CD4-positive, alpha-beta T cell treated with Interferon alpha-2 for 1 hour (primary cell): ENCODE measurements around the gene HEATR5A.
"Not testable (repeated sequence)": the region's sequence is repeated elsewhere in the genome, so short reads cannot be mapped to it uniquely, and the experiment has no call there.

ENCODE experiments used
- DNase-seq, 2 donors: peaks; one replicate each; pipeline ENCODE4 v3.0.0-alpha.2; 2020 to 2022

HEATR5A gene

DNA sequence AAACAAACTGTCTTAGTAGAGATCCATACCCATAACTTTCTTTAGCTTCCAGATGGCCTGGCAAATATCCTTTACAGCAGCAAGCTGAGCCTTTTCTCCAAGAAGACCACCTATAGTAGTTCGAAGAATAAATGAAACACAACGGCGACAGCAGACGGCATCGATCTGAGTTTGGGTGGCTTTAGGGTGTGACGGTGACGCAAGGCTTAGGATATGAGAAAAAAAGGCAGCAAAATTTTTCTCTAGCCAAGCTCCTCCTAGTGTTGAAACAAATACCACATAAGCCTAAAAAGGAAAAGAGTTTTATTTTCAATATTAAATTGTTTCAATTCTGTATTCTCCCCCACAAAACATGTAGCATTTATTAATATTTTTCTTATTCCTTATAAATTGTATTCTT lies 33.3 kb downstream of the HEATR5A start:
- no peak for DNase-seq

DNA sequence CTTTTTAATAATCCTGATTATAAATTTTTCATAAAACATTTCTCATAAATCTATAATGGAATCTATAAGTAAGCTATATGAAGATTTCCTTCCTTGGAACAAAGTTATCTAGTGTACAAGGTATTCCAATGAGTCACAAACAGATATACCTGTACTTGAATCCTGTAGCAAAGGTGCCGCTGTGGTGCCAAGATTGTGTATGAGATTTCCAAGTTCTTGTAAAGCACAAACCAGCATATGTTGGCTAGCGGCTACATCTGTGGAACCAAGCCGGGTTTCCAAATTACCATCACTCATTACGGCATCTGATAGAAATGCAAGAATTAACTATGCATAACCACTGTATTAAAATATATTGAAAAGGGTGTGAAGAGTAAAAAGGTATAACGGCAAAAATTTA lies 34.1 kb downstream of the HEATR5A start:
- no peak for DNase-seq

DNA sequence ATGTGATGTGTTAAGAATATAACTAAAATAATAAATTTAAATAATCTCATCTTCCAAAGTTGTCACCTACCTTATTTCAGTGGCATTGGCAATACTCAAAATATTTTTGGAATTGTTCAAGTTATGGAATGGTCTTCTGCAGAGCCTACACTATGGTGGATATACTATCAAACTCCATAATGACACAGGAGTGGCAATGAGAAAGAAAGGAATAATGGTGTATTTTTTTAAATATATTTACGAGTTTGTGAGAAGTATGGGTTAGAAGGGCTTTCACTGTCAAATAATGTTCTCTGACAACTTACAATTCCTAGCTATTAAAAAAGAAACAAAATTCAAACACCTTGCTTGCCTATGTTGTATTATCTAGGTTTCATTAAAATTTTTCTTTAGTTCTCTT lies 38.1 kb downstream of the HEATR5A start:
- DNase-seq = no peak

DNA sequence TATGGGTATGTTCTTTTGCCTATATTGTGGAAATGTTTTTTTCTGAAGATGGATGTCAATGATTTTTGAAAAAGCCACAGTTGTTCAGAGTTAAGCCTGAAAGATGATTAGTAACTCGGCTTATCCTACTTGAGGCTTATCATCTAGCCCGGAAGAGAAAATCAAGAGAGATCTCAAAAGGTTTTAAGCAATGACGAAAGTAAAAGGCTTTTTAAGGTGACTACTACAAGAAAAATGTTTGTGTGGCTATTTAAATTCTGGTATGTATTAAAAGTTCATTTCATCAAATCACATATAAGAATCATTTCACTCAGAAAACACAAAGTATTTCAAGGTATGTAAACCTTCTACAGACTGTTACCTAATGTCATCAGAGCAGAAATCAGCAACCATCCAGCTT lies 40.2 kb downstream of the HEATR5A start:
- no peak for DNase-seq

DNA sequence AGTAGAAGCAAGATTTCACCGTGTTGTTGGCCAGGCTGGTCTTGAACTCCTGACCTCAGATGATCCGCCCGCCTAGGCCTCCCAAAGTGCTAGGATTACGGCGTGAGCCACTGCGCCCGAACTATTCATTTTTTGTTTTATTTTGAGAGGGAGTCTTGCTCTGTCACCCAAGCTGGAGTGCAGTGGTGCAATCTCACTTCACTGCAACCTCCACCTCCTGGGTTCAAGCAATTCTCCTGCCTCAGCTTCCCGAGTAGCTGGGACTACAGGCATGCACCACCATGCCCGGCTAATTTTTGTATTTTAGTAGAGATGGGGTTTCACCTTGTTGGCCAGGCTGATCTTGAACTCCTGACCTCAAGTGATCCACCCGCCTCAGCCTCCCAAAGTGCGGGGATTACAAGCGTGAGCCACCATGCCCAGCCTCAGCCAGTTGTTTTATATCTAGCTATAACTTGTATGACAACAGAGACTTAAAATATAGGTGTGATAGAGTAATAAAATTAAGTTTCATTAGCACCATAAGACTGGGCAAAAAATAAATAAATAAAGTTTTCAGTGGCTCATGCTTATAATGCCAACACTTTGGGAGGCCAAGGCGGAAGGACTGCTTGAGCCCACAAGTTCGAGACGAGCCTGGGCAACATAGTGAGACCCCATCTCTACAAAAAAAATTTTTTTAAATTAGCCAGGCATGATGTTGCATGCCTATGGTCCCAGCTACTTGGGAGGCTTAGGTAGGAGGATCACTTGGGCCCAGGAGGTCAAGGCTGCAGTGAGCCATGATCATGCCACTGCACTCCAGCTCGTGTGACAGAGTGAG lies 41.0 kb downstream of the HEATR5A start:
- DNase-seq = not testable (repeated sequence)

DNA sequence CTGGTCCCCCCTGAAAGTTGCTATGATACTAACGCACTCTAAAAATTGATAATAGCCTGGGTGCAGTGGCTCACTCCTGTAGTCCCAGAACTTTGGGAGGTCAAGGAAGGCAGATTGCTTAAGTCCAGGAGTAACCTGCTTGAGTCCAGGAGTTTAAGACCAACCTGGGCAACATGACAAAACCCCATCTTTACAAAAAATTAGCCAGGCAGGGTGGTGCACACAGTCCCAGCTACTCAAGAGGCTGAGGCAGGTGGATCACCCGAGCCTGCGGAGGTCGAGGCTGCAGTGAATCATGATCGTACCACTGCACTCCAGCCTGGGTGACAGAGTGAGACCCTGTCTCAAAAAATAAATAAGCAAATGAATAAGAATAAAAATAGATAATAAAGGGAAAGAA lies 42.9 kb downstream of the HEATR5A start:
- no peak for DNase-seq

DNA sequence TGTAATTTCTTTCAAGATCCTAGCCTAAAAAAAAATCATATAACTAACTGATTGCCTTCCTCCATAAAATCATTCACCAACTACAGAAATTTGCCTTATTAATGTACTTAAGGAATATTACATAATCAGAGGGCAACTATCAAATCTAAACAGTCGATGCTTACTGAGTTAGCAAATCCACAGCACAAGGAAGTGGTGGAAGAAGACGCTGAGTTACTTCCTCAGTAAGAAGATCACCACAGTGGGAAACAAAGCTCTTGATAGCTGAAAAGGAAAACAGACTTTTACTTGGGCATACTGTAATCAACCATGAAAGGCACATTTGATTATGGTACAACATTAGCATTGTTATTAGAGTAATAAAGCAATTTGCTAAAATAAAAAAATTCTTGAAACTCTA lies 48.7 kb downstream of the HEATR5A start:
- no peak for DNase-seq

DNA sequence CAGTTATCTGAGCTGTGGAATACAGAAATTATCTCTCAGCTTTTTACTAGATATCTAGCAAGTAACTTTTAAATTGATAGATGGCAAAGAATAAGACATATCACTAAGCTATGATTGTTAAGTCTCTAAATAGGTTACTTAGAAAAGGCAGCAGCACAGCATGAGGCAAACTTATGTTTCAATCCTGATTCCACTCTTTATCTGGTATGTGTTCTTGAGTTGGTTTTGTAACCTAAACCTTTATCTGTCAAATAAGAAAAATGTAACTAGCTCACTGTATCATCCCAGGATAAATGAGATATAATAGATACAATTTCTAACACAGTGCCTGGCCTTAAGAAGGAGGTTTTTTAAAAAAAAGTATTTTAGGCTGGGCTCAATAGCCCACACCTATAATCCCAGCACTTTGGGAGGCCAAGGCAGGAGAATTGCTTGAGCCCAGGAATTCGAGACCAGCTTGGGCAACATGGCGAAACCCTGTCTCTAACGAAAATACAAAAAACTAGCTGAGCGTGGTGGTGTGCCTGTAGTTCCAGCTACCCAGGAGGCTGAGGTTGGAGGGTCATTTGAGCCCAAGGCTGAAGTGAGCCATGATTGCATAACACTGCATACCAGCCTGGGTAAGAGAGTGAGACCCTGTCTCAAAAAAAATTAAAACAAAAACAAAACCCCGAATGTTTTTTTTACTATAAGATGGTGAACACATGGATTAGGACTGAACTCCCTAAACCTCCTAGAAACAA lies 56.8 kb downstream of the HEATR5A start:
- DNase-seq = no peak

DNA sequence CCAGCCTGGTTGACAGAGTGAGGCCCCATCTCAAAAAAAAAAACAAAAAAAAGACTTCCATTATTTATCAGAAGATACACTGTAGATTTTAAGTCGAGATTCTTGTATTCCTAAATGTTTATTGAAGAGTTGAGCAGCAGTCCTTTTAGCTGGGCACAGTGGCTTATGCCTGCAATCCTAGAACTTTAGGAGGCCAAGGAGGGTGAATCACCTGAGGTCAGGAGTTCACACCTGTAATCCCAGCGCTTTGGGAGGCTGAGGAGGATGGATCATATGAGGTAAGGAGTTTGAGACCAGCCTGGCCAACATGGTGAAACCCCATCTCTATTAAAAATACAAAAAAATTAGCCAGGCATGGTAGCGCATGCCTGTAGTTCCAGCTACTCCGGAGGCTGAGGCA lies 57.6 kb downstream of the HEATR5A start:
- no peak for DNase-seq

DNA sequence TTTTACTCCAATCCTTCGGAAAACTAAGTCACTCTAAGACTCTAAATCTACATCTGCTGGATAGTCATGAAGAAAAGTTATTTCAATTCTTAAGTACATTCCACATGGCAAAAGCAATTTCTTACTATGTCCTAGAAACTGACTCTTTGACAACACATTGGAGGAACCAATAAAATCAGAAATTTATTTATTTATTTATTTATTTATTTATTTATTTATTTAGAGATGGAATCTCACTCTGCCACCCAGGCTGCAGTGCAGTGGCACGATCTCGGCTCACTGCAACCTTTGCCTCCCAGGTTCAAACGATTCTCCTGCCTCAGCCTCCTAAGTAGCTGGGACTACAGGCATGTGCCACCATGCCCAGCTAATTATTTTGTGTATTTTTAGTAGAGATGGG lies 58.6 kb downstream of the HEATR5A start:
- DNase-seq = not testable (repeated sequence)

DNA sequence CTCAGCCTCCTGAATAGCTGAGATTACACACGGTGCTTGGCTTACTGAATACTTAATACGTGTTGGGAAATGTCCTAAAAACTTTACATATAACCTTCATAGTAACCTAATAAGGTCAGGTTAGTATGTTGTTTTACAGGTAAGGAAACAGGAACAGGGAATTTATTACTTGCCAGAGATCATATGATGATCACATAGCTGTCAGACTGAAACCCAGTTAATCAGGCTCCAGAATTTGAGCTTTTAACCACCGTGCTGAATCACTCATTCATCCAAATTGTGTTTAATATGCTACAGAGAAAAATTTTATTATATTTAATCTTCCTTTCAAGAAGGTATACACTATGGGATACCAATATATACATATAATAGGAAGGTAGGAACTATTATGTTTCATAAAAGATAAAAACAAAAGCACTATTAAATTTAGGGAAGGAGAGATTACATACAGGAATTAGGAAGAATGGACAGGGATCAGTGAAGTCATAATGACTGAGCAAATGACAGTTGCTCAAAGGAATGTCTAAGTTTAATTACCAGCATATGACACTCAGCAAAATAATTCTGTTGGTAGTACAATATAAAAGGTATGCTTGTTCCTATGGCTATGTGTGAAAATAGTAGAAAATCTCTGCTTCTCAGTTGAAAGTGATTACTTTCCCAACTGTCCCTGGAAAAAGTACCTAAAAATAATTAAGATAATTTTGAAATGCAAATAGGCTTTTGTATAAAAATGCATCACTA lies 59.3 kb downstream of the HEATR5A start:
- DNase-seq = no peak

DNA sequence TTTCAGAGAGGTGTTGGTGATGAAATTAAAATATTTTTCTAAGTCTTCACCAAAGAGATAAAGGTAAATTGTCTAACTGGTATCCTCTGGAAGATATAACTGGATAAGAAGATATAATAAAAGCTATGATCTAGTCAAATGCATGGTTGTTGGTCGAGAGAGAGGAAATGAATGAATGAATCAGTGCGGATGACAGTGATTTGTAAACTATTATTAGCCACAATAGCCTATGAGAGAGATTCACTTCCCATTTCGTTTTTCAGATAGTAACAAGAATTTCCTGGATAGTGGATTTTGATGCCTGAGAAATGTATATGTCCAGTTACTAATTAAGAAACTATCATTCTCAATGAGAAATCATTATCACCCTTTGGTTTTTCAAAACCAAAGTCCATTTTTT lies 63.1 kb downstream of the HEATR5A start:
- DNase-seq = no peak

DNA sequence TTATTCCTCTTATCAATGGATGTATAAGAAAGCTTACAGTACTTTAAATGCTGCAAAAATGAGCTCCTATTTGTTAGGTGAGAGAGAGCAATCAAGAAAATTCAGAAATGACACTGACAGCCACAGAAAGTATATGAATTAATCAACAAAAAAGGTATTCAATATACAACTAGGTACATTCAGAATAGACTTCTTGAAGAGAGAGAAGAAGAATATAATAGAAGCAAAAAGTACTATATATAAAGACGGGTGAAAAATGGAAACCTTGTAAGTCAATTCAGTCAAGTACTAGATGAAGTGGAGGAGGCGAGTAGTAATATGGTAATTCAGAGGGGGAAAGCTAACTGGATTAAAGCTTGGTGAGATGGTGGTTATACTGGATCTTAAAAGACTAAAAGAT lies 74.3 kb downstream of the HEATR5A start:
- DNase-seq = no peak

DNA sequence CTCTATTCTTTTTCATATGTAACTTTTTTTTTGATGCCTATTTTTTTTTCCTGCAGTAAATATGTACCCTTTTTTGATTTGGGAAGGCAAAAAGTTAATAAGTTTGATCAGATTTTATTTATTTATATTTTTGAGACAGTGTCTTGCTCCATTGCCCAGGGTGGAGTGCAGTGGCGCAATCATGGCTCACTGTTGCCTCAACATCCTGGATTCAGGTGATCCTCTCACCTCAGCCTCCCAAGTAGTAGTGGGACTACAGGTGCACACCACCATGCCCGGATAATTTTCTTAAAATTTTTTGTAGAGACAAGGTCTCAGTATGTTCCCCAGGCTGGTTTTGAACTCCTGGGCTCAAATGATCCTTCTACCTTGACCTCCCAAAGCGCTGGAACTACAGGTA lies 79.1 kb downstream of the HEATR5A start:
- no peak for DNase-seq

DNA sequence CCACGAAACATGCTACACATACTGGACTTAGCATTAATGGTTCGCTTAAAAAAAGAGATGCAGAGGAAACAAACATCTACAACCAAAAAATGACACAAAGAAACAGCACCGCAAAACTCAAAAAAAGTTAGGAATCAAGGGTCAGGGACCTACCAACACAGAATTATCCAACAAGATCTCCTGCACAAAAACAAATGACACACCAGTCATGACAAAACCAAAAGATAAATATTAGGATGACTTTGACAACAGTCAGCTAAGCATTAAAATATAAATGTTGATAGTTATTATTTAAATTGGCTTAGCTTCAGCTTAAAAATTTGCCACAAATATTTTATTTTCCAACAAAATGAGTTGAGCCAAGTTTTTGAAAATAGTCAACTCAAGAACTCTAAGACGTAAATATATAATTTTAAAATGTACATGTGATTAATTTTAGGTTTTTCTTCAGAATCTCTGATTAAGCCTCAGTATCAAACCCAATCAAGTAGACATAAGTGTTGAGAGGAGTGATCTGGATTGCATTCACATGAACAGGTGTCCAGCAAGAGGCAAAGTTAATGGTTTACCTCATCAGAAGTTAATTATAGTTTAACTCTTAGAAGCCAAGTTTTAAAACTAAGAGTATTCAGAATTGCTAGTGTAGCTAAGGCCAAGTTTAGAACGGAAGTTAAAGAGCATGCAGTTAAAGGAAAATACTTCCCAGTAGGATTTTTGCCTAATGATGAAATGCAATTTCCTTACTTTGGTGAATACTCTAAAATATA lies 79.9 kb downstream of the HEATR5A start:
- DNase-seq = no peak

DNA sequence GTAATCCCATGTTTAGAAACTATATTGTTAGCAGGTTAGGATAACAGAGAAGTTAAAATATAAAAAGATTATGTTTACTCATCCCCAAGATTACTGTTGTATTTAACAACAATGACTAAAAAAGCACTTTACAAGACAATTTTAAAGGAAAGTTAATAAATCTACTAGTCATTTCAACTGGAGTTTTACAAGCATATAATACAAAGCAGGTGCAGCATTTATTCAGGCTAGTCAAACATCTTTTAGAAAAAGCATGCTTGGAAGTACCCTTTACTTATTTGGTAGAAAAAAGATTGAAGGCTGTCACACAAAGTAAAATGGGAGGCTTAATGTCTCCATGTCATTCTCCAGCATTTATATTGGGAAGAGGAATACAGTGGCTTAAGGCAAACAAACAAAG lies 80.6 kb downstream of the HEATR5A start:
- no peak for DNase-seq

DNA sequence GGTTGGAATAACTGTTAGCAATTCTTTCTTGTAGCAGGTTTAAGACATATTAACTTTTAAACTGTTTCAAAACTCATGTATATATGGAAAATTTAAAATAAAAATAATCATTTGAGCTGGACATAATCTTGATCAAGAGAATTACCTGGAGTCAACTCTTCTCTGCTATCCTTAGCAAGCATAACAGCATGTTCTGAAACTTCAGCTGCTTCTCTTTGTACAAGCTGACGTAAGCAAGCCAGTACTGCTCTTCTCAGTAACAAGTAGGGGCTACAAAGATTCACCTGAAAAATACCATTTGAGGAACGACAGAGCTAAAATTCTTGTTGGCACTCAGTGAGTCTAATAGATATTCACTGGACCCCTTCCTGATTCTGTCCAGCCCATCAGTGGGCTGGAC lies 83.0 kb downstream of the HEATR5A start:
- no peak for DNase-seq

DNA sequence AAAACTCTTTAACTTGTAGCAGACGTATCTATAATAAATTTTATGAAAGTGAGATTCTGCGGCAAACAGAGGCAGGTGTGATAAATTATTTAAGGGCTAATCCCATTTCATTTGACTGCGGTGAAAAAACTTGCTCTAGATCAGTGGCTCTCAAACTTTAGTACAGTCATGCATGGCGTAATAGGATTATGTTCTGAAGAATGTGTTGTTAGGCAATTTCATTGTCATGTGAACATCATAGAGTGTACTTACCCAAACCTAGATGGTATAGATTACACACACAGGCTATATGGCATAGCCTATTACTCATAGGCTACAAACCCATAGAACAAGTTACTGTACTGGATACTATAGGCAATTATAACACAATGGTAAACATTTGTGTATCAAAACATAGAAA lies 83.7 kb downstream of the HEATR5A start:
- no peak for DNase-seq

DNA sequence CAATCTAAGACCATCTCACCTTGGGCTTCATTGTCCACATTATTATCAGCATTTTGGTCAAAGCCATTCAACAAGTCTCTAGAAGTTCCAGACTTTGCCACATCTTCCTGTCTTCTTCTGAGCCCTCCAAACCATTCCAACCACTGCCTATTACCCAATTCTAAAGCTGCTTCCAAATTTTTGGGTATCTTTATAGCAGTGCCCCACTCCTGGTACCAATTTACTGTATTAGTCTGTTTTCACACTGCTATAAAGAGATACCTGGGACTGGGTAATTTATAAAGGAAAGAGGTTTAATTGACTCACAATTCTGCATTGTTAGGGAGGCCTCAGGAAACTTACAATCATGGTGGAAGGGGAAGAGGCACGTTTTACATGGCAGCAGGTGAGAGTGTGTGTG lies 89.0 kb downstream of the HEATR5A start:
- DNase-seq = not testable (repeated sequence)

DNA sequence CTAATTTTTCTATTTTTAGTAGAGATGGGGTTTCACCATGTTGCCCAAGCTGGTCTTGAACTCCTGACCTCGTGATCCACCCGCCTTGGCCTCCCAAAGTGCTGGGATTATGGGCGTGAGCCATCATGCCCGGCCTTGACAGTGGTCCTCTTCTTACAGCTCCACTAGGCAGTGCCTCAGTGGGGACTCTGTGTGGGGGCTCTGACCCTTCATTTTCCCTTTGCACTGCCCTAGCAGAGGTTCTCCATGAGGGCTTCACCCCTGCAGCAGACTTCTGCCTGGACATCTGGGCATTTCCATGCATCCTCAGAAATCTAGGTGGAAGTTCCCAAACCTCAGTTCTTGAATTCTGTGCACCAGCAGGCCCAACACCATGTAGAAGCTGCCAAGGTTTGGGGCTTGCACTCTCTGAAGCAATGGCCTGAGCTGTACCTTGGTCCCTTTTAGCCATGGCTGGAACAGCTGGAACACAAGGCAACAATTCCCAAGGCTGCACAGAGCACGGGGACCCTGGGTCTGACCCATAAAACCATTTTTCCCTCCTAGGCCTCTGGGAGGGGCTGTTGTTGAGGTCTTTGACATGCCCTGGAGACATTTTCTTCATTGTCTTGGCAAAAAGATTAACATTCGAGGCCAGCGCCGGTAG lies 90.4 kb downstream of the HEATR5A start:
- DNase-seq = not testable (repeated sequence)

DNA sequence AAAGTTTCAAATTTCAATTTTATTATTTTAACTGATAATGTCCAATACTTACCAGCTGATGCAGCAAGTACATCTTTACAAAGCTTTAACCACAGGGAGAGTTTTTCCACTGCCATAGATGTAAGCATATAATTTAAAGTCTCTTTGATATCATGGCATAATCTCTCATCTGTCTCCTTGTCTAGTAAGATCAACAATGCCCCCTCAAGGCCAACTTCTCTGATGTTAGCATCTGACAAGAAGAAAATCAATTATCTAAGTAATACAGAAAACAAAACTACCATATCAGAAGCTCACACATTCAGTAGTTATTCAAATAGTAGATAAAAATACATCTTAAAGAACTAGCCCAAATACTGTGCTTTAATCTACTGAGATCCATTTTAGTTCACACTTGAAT lies 94.2 kb downstream of the HEATR5A start:
- DNase-seq = peak in 1 of 2 donors; percentile 35

DNA sequence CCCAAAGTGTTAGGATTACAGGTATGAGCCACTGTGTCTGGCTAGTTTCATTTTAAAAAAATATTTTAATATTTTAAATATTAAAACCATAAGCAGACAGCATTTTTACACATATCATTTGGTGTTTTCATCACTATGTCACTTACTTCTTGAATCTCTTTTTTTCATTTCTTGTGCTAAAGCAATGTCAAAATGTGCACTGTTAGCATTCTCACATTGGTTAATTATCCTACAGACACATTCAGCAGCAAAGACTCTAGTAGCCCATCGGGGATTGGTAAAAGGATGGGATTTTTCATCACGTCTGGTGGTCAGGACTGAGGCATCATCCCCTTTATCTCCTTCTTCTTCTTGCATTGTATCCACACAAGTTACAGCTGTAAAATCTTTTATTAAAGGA lies 96.9 kb downstream of the HEATR5A start:
- no peak for DNase-seq
